Fibroblast of peridontal ligament (primary cell): ENCODE measurements around the gene ZFYVE16.
A peak's percentile ranks its signal among the peaks of the same experiment; 100 is the strongest.
"Not testable (repeated sequence)": the region's sequence is repeated elsewhere in the genome, so short reads cannot be mapped to it uniquely, and the experiment has no call there.

Experiments
- DNase-seq: peaks from one replicate; pipeline ENCODE4 v3.0.0-alpha.2; 2010; ENCODE audit errors: extremely low read depth

Gene ZFYVE16

GRCh38 chr5:80409367-80409966 lies 1.6 kb downstream of the ZFYVE16 start:
- DNase-seq = peak; percentile 42

- DNase-seq = no peak
Measured at GRCh38 chr5:80411589-80412219, 3.8 kb downstream of the ZFYVE16 start.

- no peak for DNase-seq
Measured at GRCh38 chr5:80414113-80414512, 6.2 kb downstream of the ZFYVE16 start.

- no peak for DNase-seq
Measured at GRCh38 chr5:80417973-80418372, 10.1 kb downstream of the ZFYVE16 start.

- not testable (repeated sequence) for DNase-seq
Measured at GRCh38 chr5:80424365-80424764, 16.5 kb downstream of the ZFYVE16 start.

- DNase-seq = no peak
Measured at GRCh38 chr5:80435476-80435875, 27.6 kb downstream of the ZFYVE16 start.

- DNase-seq = no peak
Measured at GRCh38 chr5:80437326-80437725, 29.5 kb downstream of the ZFYVE16 start.

- DNase-seq = no peak
Measured at GRCh38 chr5:80438739-80439138, 30.9 kb downstream of the ZFYVE16 start.

- DNase-seq = no peak
Measured at GRCh38 chr5:80439213-80439612, 31.3 kb downstream of the ZFYVE16 start.

GRCh38 chr5:80442742-80443141 lies 34.9 kb downstream of the ZFYVE16 start:
- no peak for DNase-seq

- no peak for DNase-seq
Measured at GRCh38 chr5:80453366-80453765, 45.5 kb downstream of the ZFYVE16 start.

GRCh38 chr5:80463269-80463668 lies 55.4 kb downstream of the ZFYVE16 start:
- no peak for DNase-seq

GRCh38 chr5:80466669-80467485 lies 59.0 kb downstream of the ZFYVE16 start:
- DNase-seq = peak; percentile 50

GRCh38 chr5:80468131-80468530 lies 60.3 kb downstream of the ZFYVE16 start:
- no peak for DNase-seq

- not testable (repeated sequence) for DNase-seq
Measured at GRCh38 chr5:80470631-80471030, 62.8 kb downstream of the ZFYVE16 start.

- DNase-seq = peak; percentile 46
Measured at GRCh38 chr5:80474929-80475328, 67.1 kb downstream of the ZFYVE16 start.

- DNase-seq = no peak
Measured at GRCh38 chr5:80479713-80480112, 71.8 kb downstream of the ZFYVE16 start.

GRCh38 chr5:80480354-80480753 lies 72.5 kb downstream of the ZFYVE16 start:
- no peak for DNase-seq

GRCh38 chr5:80481019-80481893 lies 73.4 kb downstream of the ZFYVE16 start:
- DNase-seq = peak; percentile 77

GRCh38 chr5:80482578-80482977 lies 74.7 kb downstream of the ZFYVE16 start:
- DNase-seq = no peak

- DNase-seq = no peak
Measured at GRCh38 chr5:80483636-80484232, 75.9 kb downstream of the ZFYVE16 start.

- no peak for DNase-seq
Measured at GRCh38 chr5:80487444-80487828, 79.6 kb downstream of the ZFYVE16 start.
